Islet precursor cell (in vitro differentiated cells): ENCODE data around the gene TRIM40.

ENCODE experiments used
- DNase-seq: peaks from one replicate; pipeline ENCODE4 v3.0.0-alpha.2; 2018

TRIM40 gene

GRCh38 chr6:30135757-30136156, at the start of gene TRIM40:
Gene TRIM40 (plus strand): TSS chr6:30136140. CDS start chr6:30137037, 897 bp downstream.
- DNase-seq = no peak

GRCh38 chr6:30087876-30088275, 48.1 kb upstream of the TRIM40 start:
- DNase-seq = no peak

- peak; percentile 73 for DNase-seq
Observed at GRCh38 chr6:30091577-30092381, 44.2 kb upstream of the TRIM40 start.

GRCh38 chr6:30092852-30093543, 42.9 kb upstream of the TRIM40 start:
- no peak for DNase-seq

- no peak for DNase-seq
Observed at GRCh38 chr6:30093951-30094661, 41.8 kb upstream of the TRIM40 start.

- no peak for DNase-seq
Observed at GRCh38 chr6:30096829-30097228, 39.1 kb upstream of the TRIM40 start.

GRCh38 chr6:30097902-30098768, 37.8 kb upstream of the TRIM40 start:
- DNase-seq = no peak

- DNase-seq = no peak
Observed at GRCh38 chr6:30100154-30100553, 35.8 kb upstream of the TRIM40 start.

GRCh38 chr6:30100585-30101443, 35.1 kb upstream of the TRIM40 start:
- peak; percentile 70 for DNase-seq

GRCh38 chr6:30101444-30102413, 34.2 kb upstream of the TRIM40 start:
- DNase-seq = peak; percentile 97

GRCh38 chr6:30102414-30102969, 33.4 kb upstream of the TRIM40 start:
- no peak for DNase-seq

- DNase-seq = peak; percentile 92
Observed at GRCh38 chr6:30102970-30103871, 32.7 kb upstream of the TRIM40 start.

GRCh38 chr6:30103872-30104179, 32.1 kb upstream of the TRIM40 start:
- no peak for DNase-seq

- no peak for DNase-seq
Observed at GRCh38 chr6:30104661-30105060, 31.3 kb upstream of the TRIM40 start.

GRCh38 chr6:30111266-30111856, 24.6 kb upstream of the TRIM40 start:
- DNase-seq = no peak

- DNase-seq = no peak
Observed at GRCh38 chr6:30112402-30112994, 23.4 kb upstream of the TRIM40 start.

GRCh38 chr6:30113003-30113759, 22.8 kb upstream of the TRIM40 start, which contains the start of gene TRIM31:
Gene TRIM31 (minus strand): TSS chr6:30113090. CDS start chr6:30112805, 285 bp downstream.
- DNase-seq = no peak
